Right lobe of liver (tissue), 4 donors: ENCODE measurements around the gene APLF.

Experiments
- POLR2A ChIP-seq: fragments of 450-650 bp; IDR thresholded peaks from one replicate; pipeline ENCODE4 v1.6.1; 2017; ENCODE audit warnings: antibody characterized with exemption, mild to moderate bottlenecking
- TF ChIP-seq, protein P1 (sequence below), 4 donors: fragments of 200-600 bp in 3 of 4; fragments of 450-650 bp in 1 of 4; IDR thresholded peaks; one replicate each; pipeline versions ENCODE4 v1.5.1 to v1.8.0; 2016 to 2022; ENCODE audit warnings: antibody characterized with exemption in 4 of 4, mild to moderate bottlenecking in 2 of 4
- donor health status: DM: no; HTN: no; CAD: no.
- donor health status: DM: no; HTN: no; CAD: no.
- donor health status: DM: no; HTN: yes; CAD: no.

DNA sequence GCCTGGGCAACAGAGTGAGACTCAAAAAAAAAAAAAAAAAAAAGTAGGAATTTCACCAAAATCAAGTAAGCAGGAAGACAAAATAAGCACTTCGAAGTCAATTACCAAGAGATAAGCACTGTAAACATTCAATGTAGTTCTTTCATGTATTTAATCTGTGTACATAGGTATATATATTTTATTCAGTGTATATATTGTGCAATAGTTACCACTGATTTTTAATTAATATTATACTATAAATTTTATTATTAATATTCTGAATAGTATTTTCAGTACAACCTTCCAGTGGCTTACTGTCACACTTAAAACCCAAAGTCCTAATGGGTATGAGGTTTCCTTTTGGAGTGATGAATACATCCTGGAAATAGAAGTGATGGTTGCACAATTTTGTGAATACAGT lies 9.1 kb downstream of the APLF start:
- TF ChIP-seq, protein P1, sequence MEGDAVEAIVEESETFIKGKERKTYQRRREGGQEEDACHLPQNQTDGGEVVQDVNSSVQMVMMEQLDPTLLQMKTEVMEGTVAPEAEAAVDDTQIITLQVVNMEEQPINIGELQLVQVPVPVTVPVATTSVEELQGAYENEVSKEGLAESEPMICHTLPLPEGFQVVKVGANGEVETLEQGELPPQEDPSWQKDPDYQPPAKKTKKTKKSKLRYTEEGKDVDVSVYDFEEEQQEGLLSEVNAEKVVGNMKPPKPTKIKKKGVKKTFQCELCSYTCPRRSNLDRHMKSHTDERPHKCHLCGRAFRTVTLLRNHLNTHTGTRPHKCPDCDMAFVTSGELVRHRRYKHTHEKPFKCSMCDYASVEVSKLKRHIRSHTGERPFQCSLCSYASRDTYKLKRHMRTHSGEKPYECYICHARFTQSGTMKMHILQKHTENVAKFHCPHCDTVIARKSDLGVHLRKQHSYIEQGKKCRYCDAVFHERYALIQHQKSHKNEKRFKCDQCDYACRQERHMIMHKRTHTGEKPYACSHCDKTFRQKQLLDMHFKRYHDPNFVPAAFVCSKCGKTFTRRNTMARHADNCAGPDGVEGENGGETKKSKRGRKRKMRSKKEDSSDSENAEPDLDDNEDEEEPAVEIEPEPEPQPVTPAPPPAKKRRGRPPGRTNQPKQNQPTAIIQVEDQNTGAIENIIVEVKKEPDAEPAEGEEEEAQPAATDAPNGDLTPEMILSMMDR (IDR thresholded peaks at IDR 0.05) = no peak
- no peak for TF ChIP-seq POLR2A
